ENCODE measurements around the gene PLEKHM3. TPM values are rescaled to one million over a fixed set of nuclear protein-coding genes. Genes with fewer than 3 reads are reported as not detected.

PLEKHM3 gene
- polyA plus RNA-seq, 2 of the 4 experiments (the other 2 are of a cell fraction), result 2.9 to 6.5 TPM

DNA sequence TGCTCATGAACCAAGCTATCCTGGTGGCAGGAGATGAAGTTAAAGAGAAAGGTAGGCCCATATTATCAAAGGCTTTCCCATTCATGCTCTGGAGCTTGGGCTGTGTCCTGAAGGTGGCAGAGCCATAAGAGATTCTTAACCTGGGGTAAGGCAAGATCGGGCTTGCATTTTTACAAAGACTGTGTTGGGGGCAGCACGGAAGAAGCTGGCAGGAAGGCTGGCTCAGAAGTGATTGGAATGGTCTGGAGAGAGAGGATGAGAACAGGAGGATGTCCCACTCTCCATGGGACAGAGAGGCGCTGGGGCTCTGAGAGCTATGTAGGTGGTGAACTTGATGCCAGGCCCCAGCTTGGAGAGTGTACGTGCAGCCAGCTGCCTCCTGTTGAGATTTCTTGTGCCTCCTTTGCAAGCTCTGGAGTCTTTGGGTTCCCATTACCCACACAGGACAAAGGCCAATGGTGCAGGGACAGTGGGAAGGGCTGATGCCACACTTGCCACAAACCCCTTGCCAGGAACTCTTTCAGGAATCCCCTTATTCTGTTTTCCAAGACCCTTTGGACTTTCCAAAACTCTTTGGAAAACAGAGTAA is 215.0 kb downstream of the PLEKHM3 start:
- peaks cover 40% of the 10 kb centered on the region for H3K4me1 ChIP-seq
- no peak overlapping the region for H3K4me3 ChIP-seq
- no peak for FAIRE-seq
- peak overlapping the region; percentile 25; the same call in 2 of the 3 replicates for H3K4me2 ChIP-seq
- DNase-seq (ENCODE audit: low read depth in 1 of 2, low spot score in 1 of 2), result no peak
- no peaks in the 10 kb centered on the region for H3K9me3 ChIP-seq
- CTCF ChIA-PET, result interaction anchor here (1.8 to 2.1 kb wide), 2 partner anchors 64 to 230 kb away, joined by 6 to 9 read pairs; no protein-coding TSS in a partner anchor
- 87% methylated on average over 4 of the region's 4 CpGs for WGBS (ENCODE audit: missing lambda C conversion rate)
- peak overlapping the region; percentile 34 to 68; a peak in 4 of 6 replicates for H3K27ac ChIP-seq
- no peak for TF ChIP-seq CHD2 (IDR thresholded peaks at IDR 0.05; ENCODE audit: low read length, partially characterized antibody)
- no peak for TF ChIP-seq FOSL2 (IDR thresholded peaks at IDR 0.05)
- no peak for TF ChIP-seq FOSL2 (CRISPR knock-in tag; IDR thresholded peaks at IDR 0.05)
- TF ChIP-seq TP53 (CRISPR knock-in tag; IDR thresholded peaks at IDR 0.05), result no peak
- TF ChIP-seq RAD21 (conservative IDR thresholded peaks at IDR 0.05 in 1 of 2, IDR thresholded peaks at IDR 0.05 in 1 of 2), result no peak
- TF ChIP-seq EHMT2 (IDR thresholded peaks at IDR 0.05; ENCODE audit: low read depth), result no peak
- no peak for TF ChIP-seq SMC3 (IDR thresholded peaks at IDR 0.05)
- no peak for TF ChIP-seq TFCP2L1 (CRISPR knock-in tag; IDR thresholded peaks at IDR 0.05)
- TF ChIP-seq CBX2 (IDR thresholded peaks at IDR 0.05; ENCODE audit: borderline replicate concordance, low read depth), result no peak
- no peak for TF ChIP-seq RFX5 (IDR thresholded peaks at IDR 0.05)
- TF ChIP-seq ESRRA (IDR thresholded peaks at IDR 0.05; ENCODE audit: borderline replicate concordance, low read length), result no peak
- TF ChIP-seq RNF2 (IDR thresholded peaks at IDR 0.05; ENCODE audit: borderline replicate concordance, low read depth), result no peak
- TF ChIP-seq EHF (CRISPR knock-in tag; IDR thresholded peaks at IDR 0.05), result no peak
- no peak for TF ChIP-seq RARB (CRISPR knock-in tag; IDR thresholded peaks at IDR 0.05)
- no peak; a peak in 1 of 6 replicates for ATAC-seq
- POLR2A ChIA-PET, result no interaction called here

DNA sequence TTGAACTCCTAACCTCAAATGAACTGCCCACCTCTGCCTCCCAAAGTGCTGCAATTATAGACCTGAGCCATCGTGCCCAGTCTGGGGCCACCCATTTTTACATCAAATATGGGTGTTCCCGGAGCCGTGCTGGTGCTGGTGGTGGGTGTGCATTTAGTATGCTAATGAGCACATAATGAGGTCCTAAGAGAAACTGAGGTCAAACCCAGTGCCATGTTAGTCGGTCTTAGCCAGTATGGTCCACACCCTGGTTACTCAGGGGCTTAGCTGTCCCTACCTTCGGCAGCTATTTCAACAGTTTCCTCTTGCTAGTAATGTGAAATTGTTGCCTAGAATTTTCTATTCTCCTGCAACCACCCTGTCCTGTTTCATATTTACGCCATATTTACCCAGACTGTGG is 217.2 kb downstream of the PLEKHM3 start:
- no peak for ATAC-seq
- Histone ChIP-seq H3K4me3 (no peak overlapping the region), H3K4me1 (peaks cover 46% of the 10 kb centered on the region), H3K27ac (0 out of 6 replicates have a peak overlapping the region, but pooled peaks of 1 of the 2 experiments have one; percentile 34), H3K4me2 (no peak overlapping the region), H3K9me3 (no peaks in the 10 kb centered on the region)
- no peak for FAIRE-seq
- POLR2A ChIA-PET, result no interaction called here
- CTCF ChIA-PET, result interaction anchor here (1.1 to 1.4 kb wide), 2 partner anchors 232 to 264 kb away, joined by 4 read pairs; no protein-coding TSS in a partner anchor
- 92% methylated on average over 6 of the region's 6 CpGs for WGBS (ENCODE audit: missing lambda C conversion rate)
- TF ChIP-seq HOXB13 (CRISPR knock-in tag; IDR thresholded peaks at IDR 0.05; ENCODE audit: low read depth), result no peak
- TF ChIP-seq MYC (IDR thresholded peaks at IDR 0.05; ENCODE audit: borderline replicate concordance, low read length), result no peak
- TF ChIP-seq SREBF2 (IDR thresholded peaks at IDR 0.05), result no peak
- no peak for TF ChIP-seq ZNF302 (CRISPR knock-in tag; IDR thresholded peaks at IDR 0.05)
- TF ChIP-seq POLR2AphosphoS2 (conservative IDR thresholded peaks at IDR 0.05; ENCODE audit: low read length), result no peak
- TF ChIP-seq, protein P1, sequence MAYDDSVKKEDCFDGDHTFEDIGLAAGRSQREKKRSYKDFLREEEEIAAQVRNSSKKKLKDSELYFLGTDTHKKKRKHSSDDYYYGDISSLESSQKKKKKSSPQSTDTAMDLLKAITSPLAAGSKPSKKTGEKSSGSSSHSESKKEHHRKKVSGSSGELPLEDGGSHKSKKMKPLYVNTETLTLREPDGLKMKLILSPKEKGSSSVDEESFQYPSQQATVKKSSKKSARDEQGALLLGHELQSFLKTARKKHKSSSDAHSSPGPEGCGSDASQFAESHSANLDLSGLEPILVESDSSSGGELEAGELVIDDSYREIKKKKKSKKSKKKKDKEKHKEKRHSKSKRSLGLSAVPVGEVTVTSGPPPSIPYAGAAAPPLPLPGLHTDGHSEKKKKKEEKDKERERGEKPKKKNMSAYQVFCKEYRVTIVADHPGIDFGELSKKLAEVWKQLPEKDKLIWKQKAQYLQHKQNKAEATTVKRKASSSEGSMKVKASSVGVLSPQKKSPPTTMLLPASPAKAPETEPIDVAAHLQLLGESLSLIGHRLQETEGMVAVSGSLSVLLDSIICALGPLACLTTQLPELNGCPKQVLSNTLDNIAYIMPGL (CRISPR knock-in tag; IDR thresholded peaks at IDR 0.05; ENCODE audit: borderline replicate concordance), result no peak
- TF ChIP-seq BHLHE40 (IDR thresholded peaks at IDR 0.05; ENCODE audit: low read depth, low read length), result no peak
- no peak for TF ChIP-seq JUN (IDR thresholded peaks at IDR 0.05)
- no peak for TF ChIP-seq EP300 (IDR thresholded peaks at IDR 0.05)
- TF ChIP-seq, protein P2, sequence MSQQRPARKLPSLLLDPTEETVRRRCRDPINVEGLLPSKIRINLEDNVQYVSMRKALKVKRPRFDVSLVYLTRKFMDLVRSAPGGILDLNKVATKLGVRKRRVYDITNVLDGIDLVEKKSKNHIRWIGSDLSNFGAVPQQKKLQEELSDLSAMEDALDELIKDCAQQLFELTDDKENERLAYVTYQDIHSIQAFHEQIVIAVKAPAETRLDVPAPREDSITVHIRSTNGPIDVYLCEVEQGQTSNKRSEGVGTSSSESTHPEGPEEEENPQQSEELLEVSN (IDR thresholded peaks at IDR 0.05; ENCODE audit: borderline replicate concordance, low read depth), result no peak
- TF ChIP-seq RFX5 (IDR thresholded peaks at IDR 0.05), result no peak
- no peak for TF ChIP-seq HOXA7 (CRISPR knock-in tag; IDR thresholded peaks at IDR 0.05)
- TF ChIP-seq, protein P3, sequence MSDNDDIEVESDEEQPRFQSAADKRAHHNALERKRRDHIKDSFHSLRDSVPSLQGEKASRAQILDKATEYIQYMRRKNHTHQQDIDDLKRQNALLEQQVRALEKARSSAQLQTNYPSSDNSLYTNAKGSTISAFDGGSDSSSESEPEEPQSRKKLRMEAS (IDR thresholded peaks at IDR 0.05), result no peak
- TF ChIP-seq, protein P4, sequence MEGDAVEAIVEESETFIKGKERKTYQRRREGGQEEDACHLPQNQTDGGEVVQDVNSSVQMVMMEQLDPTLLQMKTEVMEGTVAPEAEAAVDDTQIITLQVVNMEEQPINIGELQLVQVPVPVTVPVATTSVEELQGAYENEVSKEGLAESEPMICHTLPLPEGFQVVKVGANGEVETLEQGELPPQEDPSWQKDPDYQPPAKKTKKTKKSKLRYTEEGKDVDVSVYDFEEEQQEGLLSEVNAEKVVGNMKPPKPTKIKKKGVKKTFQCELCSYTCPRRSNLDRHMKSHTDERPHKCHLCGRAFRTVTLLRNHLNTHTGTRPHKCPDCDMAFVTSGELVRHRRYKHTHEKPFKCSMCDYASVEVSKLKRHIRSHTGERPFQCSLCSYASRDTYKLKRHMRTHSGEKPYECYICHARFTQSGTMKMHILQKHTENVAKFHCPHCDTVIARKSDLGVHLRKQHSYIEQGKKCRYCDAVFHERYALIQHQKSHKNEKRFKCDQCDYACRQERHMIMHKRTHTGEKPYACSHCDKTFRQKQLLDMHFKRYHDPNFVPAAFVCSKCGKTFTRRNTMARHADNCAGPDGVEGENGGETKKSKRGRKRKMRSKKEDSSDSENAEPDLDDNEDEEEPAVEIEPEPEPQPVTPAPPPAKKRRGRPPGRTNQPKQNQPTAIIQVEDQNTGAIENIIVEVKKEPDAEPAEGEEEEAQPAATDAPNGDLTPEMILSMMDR (IDR thresholded peaks at IDR 0.05), result no peak
- TF ChIP-seq, protein P5, sequence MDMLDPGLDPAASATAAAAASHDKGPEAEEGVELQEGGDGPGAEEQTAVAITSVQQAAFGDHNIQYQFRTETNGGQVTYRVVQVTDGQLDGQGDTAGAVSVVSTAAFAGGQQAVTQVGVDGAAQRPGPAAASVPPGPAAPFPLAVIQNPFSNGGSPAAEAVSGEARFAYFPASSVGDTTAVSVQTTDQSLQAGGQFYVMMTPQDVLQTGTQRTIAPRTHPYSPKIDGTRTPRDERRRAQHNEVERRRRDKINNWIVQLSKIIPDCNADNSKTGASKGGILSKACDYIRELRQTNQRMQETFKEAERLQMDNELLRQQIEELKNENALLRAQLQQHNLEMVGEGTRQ (IDR thresholded peaks at IDR 0.05), result no peak
- no peak for TF ChIP-seq RNF2 (IDR thresholded peaks at IDR 0.05; ENCODE audit: borderline replicate concordance, low read depth)
- DNase-seq (ENCODE audit: low read depth in 1 of 2, low spot score in 1 of 2), result no peak

Measured in A549 (cell line).